HEK293 (cell line): ENCODE results near the gene LRRC8E.

Experiments
- CTCF ChIA-PET: fragments of 350-600 bp; formaldehyde crosslinking; extraction: SDS; loops from one replicate; lab custom pipeline; 2021; ENCODE audit warnings: antibody characterized with exemption; lab: Yijun Ruan, JAX
- POLR2A ChIA-PET: fragments of 300-600 bp; formaldehyde crosslinking; extraction: SDS; loops from one replicate; lab custom pipeline; 2020; ENCODE audit warnings: antibody characterized with exemption, inconsistent platforms; lab: Yijun Ruan, JAX
- H3K27ac ChIP-seq: fragments of 200-500 bp; sonication (Bioruptor generic); 2 replicates; pipeline ENCODE4 v1.5.1; 2014; ENCODE audit warnings: low read depth, low read length, control low read depth, inconsistent platforms; ENCODE audit errors: extremely low read depth
- H3K36me3 ChIP-seq, 2 experiments: fragments of 200-500 bp in 1 of 2; sonication (Bioruptor generic) in 1 of 2; 1 replicate in 1 of 2; 2 replicates in 1 of 2; pipeline ENCODE4 v1.5.1; 2014 to 2017; ENCODE audit warnings: inconsistent platforms in 2 of 2, low read length in 2 of 2; ENCODE audit not compliant: control insufficient read depth in 2 of 2, insufficient read depth in 1 of 2
- H3K4me1 ChIP-seq: fragments of 200-500 bp; sonication (Bioruptor generic); 2 replicates; pipeline ENCODE4 v1.5.1; 2014; ENCODE audit warnings: mild to moderate bottlenecking, low read length, inconsistent platforms; ENCODE audit not compliant: control insufficient read depth, insufficient read depth
- H3K4me3 ChIP-seq: 2 replicates; pipeline ENCODE4 v1.5.1; 2011; ENCODE audit warnings: low read depth, mild to moderate bottlenecking, control low read depth, low read length, moderate library complexity
- H3K9me3 ChIP-seq: fragments of 200-500 bp; sonication (Bioruptor generic); 2 replicates; pipeline ENCODE4 v1.5.1; 2014; ENCODE audit warnings: low read depth, low read length, inconsistent platforms; ENCODE audit not compliant: control insufficient read depth, insufficient read depth
- ATF2 ChIP-seq: fragments of 450-650 bp; formaldehyde crosslinking; IDR thresholded peaks from 2 replicates; pipeline ENCODE4 v1.5.1; 2016; ENCODE audit warnings: missing biosample characterization, missing genetic modification characterization, low read depth
- GLIS1 ChIP-seq: fragments of 450-650 bp; formaldehyde crosslinking; IDR thresholded peaks from 2 replicates; pipeline ENCODE4 v1.5.1; 2016; ENCODE audit warnings: missing biosample characterization, missing genetic modification characterization
- GLIS2 ChIP-seq: fragments of 450-650 bp; formaldehyde crosslinking; IDR thresholded peaks from 2 replicates; pipeline ENCODE4 v1.5.1; 2016; ENCODE audit warnings: missing biosample characterization, missing genetic modification characterization
- IKZF3 ChIP-seq: fragments of 450-650 bp; IDR thresholded peaks from 2 replicates; pipeline ENCODE4 v1.5.0; 2018; ENCODE audit warnings: missing biosample characterization, mild to moderate bottlenecking, missing genetic modification characterization, moderate library complexity
- KLF10 ChIP-seq: fragments of 450-650 bp; IDR thresholded peaks from 2 replicates; pipeline ENCODE4 v1.5.1; 2018; ENCODE audit warnings: missing biosample characterization, mild to moderate bottlenecking, missing genetic modification characterization
- KLF8 ChIP-seq: fragments of 450-650 bp; formaldehyde crosslinking; IDR thresholded peaks from 2 replicates; pipeline ENCODE4 v1.5.1; 2016; ENCODE audit warnings: missing biosample characterization, missing genetic modification characterization
- ZBTB7A ChIP-seq: fragments of 450-650 bp; formaldehyde crosslinking; IDR thresholded peaks from 2 replicates; pipeline ENCODE4 v1.5.1; 2016; ENCODE audit warnings: low read depth, missing biosample characterization, missing genetic modification characterization
- ZNF398 ChIP-seq: fragments of 450-650 bp; formaldehyde crosslinking; IDR thresholded peaks from 2 replicates; pipeline ENCODE4 v1.5.1; 2017; ENCODE audit warnings: missing biosample characterization, missing genetic modification characterization
- ZNF416 ChIP-seq: fragments of 450-650 bp; formaldehyde crosslinking; IDR thresholded peaks from 2 replicates; pipeline ENCODE4 v1.5.1; 2016; ENCODE audit warnings: missing biosample characterization, missing genetic modification characterization
- ZNF423 ChIP-seq: fragments of 450-650 bp; formaldehyde crosslinking; IDR thresholded peaks from 2 replicates; pipeline ENCODE4 v1.5.1; 2016; ENCODE audit warnings: missing biosample characterization, missing genetic modification characterization
- ZNF560 ChIP-seq: fragments of 450-650 bp; formaldehyde crosslinking; IDR thresholded peaks from 2 replicates; pipeline ENCODE4 v1.5.1; 2017; ENCODE audit warnings: missing biosample characterization, missing genetic modification characterization, borderline replicate concordance
- ZNF561 ChIP-seq: fragments of 450-650 bp; IDR thresholded peaks from 2 replicates; pipeline ENCODE4 v1.5.1; 2018; ENCODE audit warnings: missing biosample characterization, missing genetic modification characterization, borderline replicate concordance
- ZNF600 ChIP-seq: fragments of 450-650 bp; formaldehyde crosslinking; IDR thresholded peaks from 2 replicates; pipeline ENCODE4 v1.5.1; 2016; ENCODE audit warnings: missing biosample characterization, missing genetic modification characterization
- ZNF664 ChIP-seq: fragments of 450-650 bp; formaldehyde crosslinking; IDR thresholded peaks from 2 replicates; pipeline ENCODE4 v1.5.1; 2016; ENCODE audit warnings: missing biosample characterization, missing genetic modification characterization
- TF ChIP-seq, protein P1 (sequence below): fragments of 450-650 bp; formaldehyde crosslinking; IDR thresholded peaks from 2 replicates; pipeline ENCODE4 v1.5.1; 2016; ENCODE audit warnings: missing biosample characterization, missing genetic modification characterization
- TF ChIP-seq, protein P2 (sequence below): fragments of 450-650 bp; formaldehyde crosslinking; IDR thresholded peaks from 2 replicates; pipeline ENCODE4 v1.5.1; 2017; ENCODE audit warnings: missing biosample characterization, missing genetic modification characterization
- TF ChIP-seq, protein P3 (sequence below): fragments of 450-650 bp; formaldehyde crosslinking; IDR thresholded peaks from 2 replicates; pipeline ENCODE4 v1.5.1; 2016; ENCODE audit warnings: missing biosample characterization, missing genetic modification characterization
- TF ChIP-seq, protein P4 (sequence below): fragments of 450-650 bp; formaldehyde crosslinking; IDR thresholded peaks from 2 replicates; pipeline ENCODE4 v1.5.1; 2016; ENCODE audit warnings: missing biosample characterization, missing genetic modification characterization

The LRRC8E gene

GRCh38 chr19:7871437-7872305, 16.6 kb upstream of the LRRC8E start (continued):
- TF ChIP-seq ZNF423 (tag by site-specific recombination) (no peak), ZNF561 (no peak)

DNA sequence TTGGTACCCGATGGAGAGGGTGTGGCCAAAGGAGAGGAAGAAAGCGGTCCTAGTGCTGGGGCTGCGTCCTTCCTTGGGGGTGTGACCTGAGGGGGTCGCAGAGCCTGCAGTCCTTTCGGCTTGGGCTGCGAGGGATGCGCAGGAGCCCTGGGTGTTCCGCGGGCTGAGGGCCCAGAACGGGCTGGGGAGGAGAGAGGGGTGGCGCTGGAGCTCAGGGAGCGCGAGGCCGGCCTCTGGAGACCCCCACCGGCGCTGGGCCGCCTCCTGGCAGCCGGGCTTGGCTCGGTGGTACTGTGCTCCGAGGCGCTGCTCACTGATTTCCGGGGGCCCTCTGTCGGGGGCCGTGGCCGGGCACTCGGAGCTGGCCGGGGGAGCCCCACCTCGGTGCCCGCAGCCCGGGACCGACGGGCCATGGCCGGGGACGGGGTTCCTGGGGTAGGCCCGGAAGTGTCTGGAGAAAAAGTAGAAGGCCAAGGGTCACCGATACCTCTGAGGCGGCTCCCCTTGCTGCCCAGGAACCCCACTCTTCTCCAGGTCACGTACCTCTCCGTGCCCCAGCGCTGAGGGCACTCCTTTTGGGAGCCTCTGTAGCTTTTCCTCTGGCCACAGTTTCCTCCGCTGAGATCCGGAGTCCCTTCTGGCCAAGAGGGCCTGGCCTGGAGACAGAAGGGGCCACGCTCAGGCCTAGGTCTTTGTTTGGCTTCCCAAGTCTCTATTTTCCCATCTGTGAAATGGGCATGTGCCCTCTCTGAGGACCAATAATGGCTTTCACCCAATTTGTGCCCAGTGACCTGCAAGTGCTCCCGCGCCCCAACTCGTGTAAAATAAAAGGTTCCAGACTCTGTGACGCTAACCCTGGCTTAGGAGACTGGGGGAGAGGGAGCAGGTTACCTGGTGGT, 15.8 kb upstream of the LRRC8E start:
- POLR2A ChIA-PET, result interaction anchor here (0.6 to 2.5 kb wide), 3 partner anchors 11 to 48 kb away, joined by 5 to 15 read pairs (median 14); partner anchors contain the start of genes MAP2K7 and SNAPC2
- no peaks in the 10 kb centered on the region for H3K9me3 ChIP-seq
- H3K4me1 ChIP-seq, result peaks cover 6% of the 10 kb centered on the region
- no peak overlapping the region for H3K27ac ChIP-seq
- H3K4me3 ChIP-seq, result no peak overlapping the region
- no peaks in the 10 kb centered on the region for H3K36me3 ChIP-seq
- CTCF ChIA-PET, result interaction anchor here (0.6 to 1.6 kb wide), 7 partner anchors 10 to 492 kb away, joined by 3 to 6 read pairs (median 4); partner anchors contain the start of gene MAP2K7
- peak; percentile 31; the same call in 1 of the 2 replicates for TF ChIP-seq ZNF600 (tag by site-specific recombination)
- 0 out of 2 replicates have a peak, but pooled peaks have one; percentile 9 for TF ChIP-seq IKZF3 (tag by site-specific recombination)
- 0 out of 2 replicates have a peak, but pooled peaks have one; percentile 1 for TF ChIP-seq ZNF398 (tag by site-specific recombination)
- TF ChIP-seq, protein P1, sequence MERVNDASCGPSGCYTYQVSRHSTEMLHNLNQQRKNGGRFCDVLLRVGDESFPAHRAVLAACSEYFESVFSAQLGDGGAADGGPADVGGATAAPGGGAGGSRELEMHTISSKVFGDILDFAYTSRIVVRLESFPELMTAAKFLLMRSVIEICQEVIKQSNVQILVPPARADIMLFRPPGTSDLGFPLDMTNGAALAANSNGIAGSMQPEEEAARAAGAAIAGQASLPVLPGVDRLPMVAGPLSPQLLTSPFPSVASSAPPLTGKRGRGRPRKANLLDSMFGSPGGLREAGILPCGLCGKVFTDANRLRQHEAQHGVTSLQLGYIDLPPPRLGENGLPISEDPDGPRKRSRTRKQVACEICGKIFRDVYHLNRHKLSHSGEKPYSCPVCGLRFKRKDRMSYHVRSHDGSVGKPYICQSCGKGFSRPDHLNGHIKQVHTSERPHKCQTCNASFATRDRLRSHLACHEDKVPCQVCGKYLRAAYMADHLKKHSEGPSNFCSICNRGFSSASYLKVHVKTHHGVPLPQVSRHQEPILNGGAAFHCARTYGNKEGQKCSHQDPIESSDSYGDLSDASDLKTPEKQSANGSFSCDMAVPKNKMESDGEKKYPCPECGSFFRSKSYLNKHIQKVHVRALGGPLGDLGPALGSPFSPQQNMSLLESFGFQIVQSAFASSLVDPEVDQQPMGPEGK (tag by site-specific recombination), result peak; percentile 80; the same call in 1 of the 2 replicates
- peak; percentile 57 for TF ChIP-seq ZBTB7A (tag by site-specific recombination)
- TF ChIP-seq ZNF561, result 0 out of 2 replicates have a peak, but pooled peaks have one; percentile 24
- TF ChIP-seq, protein P2, sequence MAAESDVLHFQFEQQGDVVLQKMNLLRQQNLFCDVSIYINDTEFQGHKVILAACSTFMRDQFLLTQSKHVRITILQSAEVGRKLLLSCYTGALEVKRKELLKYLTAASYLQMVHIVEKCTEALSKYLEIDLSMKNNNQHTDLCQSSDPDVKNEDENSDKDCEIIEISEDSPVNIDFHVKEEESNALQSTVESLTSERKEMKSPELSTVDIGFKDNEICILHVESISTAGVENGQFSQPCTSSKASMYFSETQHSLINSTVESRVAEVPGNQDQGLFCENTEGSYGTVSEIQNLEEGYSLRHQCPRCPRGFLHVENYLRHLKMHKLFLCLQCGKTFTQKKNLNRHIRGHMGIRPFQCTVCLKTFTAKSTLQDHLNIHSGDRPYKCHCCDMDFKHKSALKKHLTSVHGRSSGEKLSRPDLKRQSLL (tag by site-specific recombination), result peak; percentile 62; the same call in 1 of the 2 replicates
- TF ChIP-seq ZNF416 (tag by site-specific recombination), result no peak
- TF ChIP-seq, protein P3, sequence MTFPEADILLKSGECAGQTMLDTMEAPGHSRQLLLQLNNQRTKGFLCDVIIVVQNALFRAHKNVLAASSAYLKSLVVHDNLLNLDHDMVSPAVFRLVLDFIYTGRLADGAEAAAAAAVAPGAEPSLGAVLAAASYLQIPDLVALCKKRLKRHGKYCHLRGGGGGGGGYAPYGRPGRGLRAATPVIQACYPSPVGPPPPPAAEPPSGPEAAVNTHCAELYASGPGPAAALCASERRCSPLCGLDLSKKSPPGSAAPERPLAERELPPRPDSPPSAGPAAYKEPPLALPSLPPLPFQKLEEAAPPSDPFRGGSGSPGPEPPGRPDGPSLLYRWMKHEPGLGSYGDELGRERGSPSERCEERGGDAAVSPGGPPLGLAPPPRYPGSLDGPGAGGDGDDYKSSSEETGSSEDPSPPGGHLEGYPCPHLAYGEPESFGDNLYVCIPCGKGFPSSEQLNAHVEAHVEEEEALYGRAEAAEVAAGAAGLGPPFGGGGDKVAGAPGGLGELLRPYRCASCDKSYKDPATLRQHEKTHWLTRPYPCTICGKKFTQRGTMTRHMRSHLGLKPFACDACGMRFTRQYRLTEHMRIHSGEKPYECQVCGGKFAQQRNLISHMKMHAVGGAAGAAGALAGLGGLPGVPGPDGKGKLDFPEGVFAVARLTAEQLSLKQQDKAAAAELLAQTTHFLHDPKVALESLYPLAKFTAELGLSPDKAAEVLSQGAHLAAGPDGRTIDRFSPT (tag by site-specific recombination), result peak; percentile 71
- peak; percentile 54; the same call in 1 of the 2 replicates for TF ChIP-seq KLF8 (tag by site-specific recombination)
- TF ChIP-seq GLIS1, result peak; percentile 55
- no peak for TF ChIP-seq ZNF664 (tag by site-specific recombination)
- peak; percentile 78; the same call in 1 of the 2 replicates for TF ChIP-seq KLF10
- no peak for TF ChIP-seq ZNF560 (tag by site-specific recombination)
- TF ChIP-seq, protein P4, sequence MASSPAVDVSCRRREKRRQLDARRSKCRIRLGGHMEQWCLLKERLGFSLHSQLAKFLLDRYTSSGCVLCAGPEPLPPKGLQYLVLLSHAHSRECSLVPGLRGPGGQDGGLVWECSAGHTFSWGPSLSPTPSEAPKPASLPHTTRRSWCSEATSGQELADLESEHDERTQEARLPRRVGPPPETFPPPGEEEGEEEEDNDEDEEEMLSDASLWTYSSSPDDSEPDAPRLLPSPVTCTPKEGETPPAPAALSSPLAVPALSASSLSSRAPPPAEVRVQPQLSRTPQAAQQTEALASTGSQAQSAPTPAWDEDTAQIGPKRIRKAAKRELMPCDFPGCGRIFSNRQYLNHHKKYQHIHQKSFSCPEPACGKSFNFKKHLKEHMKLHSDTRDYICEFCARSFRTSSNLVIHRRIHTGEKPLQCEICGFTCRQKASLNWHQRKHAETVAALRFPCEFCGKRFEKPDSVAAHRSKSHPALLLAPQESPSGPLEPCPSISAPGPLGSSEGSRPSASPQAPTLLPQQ (tag by site-specific recombination), result no peak
- peak; percentile 95 for TF ChIP-seq GLIS2 (tag by site-specific recombination)
- no peak for TF ChIP-seq ATF2 (tag by site-specific recombination)
